B cell (primary cell): ENCODE results near the gene PRKG2. TPM values are rescaled to one million over a fixed set of nuclear protein-coding genes. Genes with fewer than 3 reads are reported as not detected.

Source experiments
- ATAC-seq: fragments of 200-7000 bp; cut with Tn5 transposase; one replicate; pipeline ENCODE4 v1.10.0; 2021; ENCODE audit warnings: low read depth, mild to moderate bottlenecking, moderate number of reproducible peaks, moderate library complexity
- CTCF ChIA-PET: fragments of 350-600 bp; sonication (Branson Sonifier 250); formaldehyde crosslinking; loops from one replicate; lab custom pipeline; 2021; ENCODE audit warnings: antibody characterized with exemption, inconsistent platforms; lab: Charles Lee
- POLR2A ChIA-PET: fragments of 350-600 bp; sonication (Branson Sonifier 250); formaldehyde crosslinking; loops from one replicate; lab custom pipeline; 2021; ENCODE audit warnings: antibody characterized with exemption; lab: Charles Lee
- DNase-seq: peaks from one replicate; pipeline ENCODE4 v3.0.0; 2013
- H2AFZ ChIP-seq: 2 replicates; pipeline ENCODE4 v1.6.1; 2012; ENCODE audit warnings: mild to moderate bottlenecking, low read depth, low read length; ENCODE audit not compliant: insufficient read depth, poor library complexity, severe bottlenecking
- H3K27ac ChIP-seq, 2 donors: 1 replicate in 1 of 2; 2 replicates in 1 of 2; pipeline ENCODE4 v1.5.1; 2012 to 2013; ENCODE audit warnings: low read length in 2 of 2, mild to moderate bottlenecking in 2 of 2, moderate library complexity in 1 of 2
- H3K27me3 ChIP-seq, 4 experiments: fragments of 200-600 bp in 1 of 4; sonication (generic) in 1 of 4; replicated peaks in 1 of 4; 1 replicate in 2 of 4; 2 replicates in 2 of 4; pipeline versions ENCODE4 v1.6.1 to v1.7.0; 2013 to 2016; ENCODE audit warnings: low read length in 3 of 4, mild to moderate bottlenecking in 2 of 4, mixed read lengths in 1 of 4, moderate library complexity in 1 of 4; ENCODE audit not compliant: insufficient read depth in 4 of 4, control insufficient read depth in 3 of 4; ENCODE audit errors: control extremely low read depth in 1 of 4
- H3K36me3 ChIP-seq, 2 experiments: replicated peaks in 1 of 2; 1 replicate in 1 of 2; 2 replicates in 1 of 2; pipeline versions ENCODE4 v1.6.1 to v1.7.1; 2013; ENCODE audit warnings: low read length in 1 of 2; ENCODE audit not compliant: insufficient read depth in 2 of 2, control insufficient read depth in 1 of 2; ENCODE audit errors: control extremely low read depth in 1 of 2, extremely low read depth in 1 of 2
- H3K4me1 ChIP-seq, 2 donors: fragments of 200-600 bp in 1 of 2; sonication (generic) in 1 of 2; 1 replicate in 1 of 2; 2 replicates in 1 of 2; pipeline versions ENCODE4 v1.5.1 to v1.6.1; 2013 to 2017; ENCODE audit warnings: low read length in 2 of 2; ENCODE audit not compliant: control insufficient read depth in 2 of 2, insufficient read depth in 2 of 2
- H3K4me2 ChIP-seq: replicated peaks from 2 replicates; pipeline ENCODE3; 2012; ENCODE audit warnings: mild to moderate bottlenecking, low read depth, low read length; ENCODE audit not compliant: poor library complexity, severe bottlenecking
- H3K4me3 ChIP-seq, 5 experiments: fragments of 200-600 bp in 1 of 5; sonication (generic) in 1 of 5; 1 replicate in 3 of 5; 2 replicates in 2 of 5; pipeline versions ENCODE4 v1.5.1 to v1.7.0; 2011 to 2016; ENCODE audit warnings: low read length in 4 of 5, mild to moderate bottlenecking in 4 of 5, low read depth in 2 of 5, control low read depth in 1 of 5, moderate library complexity in 1 of 5; ENCODE audit not compliant: insufficient read depth in 1 of 5; ENCODE audit errors: control extremely low read depth in 1 of 5, extremely low read depth in 1 of 5
- H3K79me2 ChIP-seq: fragments of 200-600 bp; sonication (generic); one replicate; pipeline ENCODE4 v1.6.0; 2016; ENCODE audit warnings: low read length; ENCODE audit not compliant: control insufficient read depth, insufficient read depth
- H3K9ac ChIP-seq: fragments of 200-600 bp; sonication (generic); 2 replicates; pipeline ENCODE4 v1.6.1; 2017; ENCODE audit warnings: mild to moderate bottlenecking, low read length, moderate library complexity
- H3K9me3 ChIP-seq, 3 donors: one replicate each; pipeline versions ENCODE4 v1.6.1 to v1.7.1; 2013; ENCODE audit warnings: low read length in 2 of 3; ENCODE audit not compliant: control insufficient read depth in 2 of 3, insufficient read depth in 1 of 3; ENCODE audit errors: control extremely low read depth in 1 of 3
- H4K20me1 ChIP-seq: 2 replicates; pipeline ENCODE4 v1.6.0; 2012; ENCODE audit warnings: mild to moderate bottlenecking, low read length; ENCODE audit not compliant: insufficient read depth, control insufficient read depth, poor library complexity, severe bottlenecking
- H3K27ac Mint-ChIP-seq: one replicate; pipeline ENCODE4 v1.8.0; 2021; ENCODE audit warnings: mixed read lengths
- H3K27me3 Mint-ChIP-seq: one replicate; pipeline ENCODE4 v1.8.0; 2021; ENCODE audit warnings: mixed read lengths
- H3K4me1 Mint-ChIP-seq: one replicate; pipeline ENCODE4 v1.8.0; 2021; ENCODE audit warnings: mixed read lengths
- H3K4me3 Mint-ChIP-seq: one replicate; pipeline ENCODE4 v1.8.0; 2021; ENCODE audit warnings: mixed read lengths
- H3K9me3 Mint-ChIP-seq: one replicate; pipeline ENCODE4 v1.8.0; 2022; ENCODE audit warnings: mixed read lengths; ENCODE audit not compliant: insufficient read depth
- EZH2 ChIP-seq: IDR thresholded peaks from 2 replicates; pipeline ENCODE4 v1.6.1; 2012; ENCODE audit warnings: borderline replicate concordance, low read depth, mild to moderate bottlenecking, moderate library complexity, low read length; ENCODE audit not compliant: insufficient read depth, poor library complexity, severe bottlenecking
- WGBS: methylation state at CpG from one replicate; pipeline ENCODE4 v1.1.5; 2013; ENCODE audit warnings: missing lambda C conversion rate; ENCODE audit not compliant: insufficient coverage; 5-methylcytosine and 5-hydroxymethylcytosine counted together
- intact Hi-C: fragments of 100-400 bp; cut with micrococcal nuclease; formaldehyde crosslinking; loops from one replicate; pipeline ENCODE4 v1.10.0; 2022
- polyA plus RNA-seq: library from polyadenylated mRNA; depleted of rRNA; stranded (reverse); fragments of >200 nt; gene quantifications from 2 replicates; pipeline ENCODE4 v1.2.3, GENCODE V29; 2012
- total RNA-seq, 2 donors: library from RNA; stranded (reverse); fragments of 120-200 nt in 1 of 2; gene quantifications; 1 replicate in 1 of 2; 2 replicates in 1 of 2; pipeline versions ENCODE4 v1.2.3 to v1.2.4, GENCODE V29; 2013 to 2022
- TF ChIP-seq, protein P1 (sequence below): fragments of 200-600 bp; IDR thresholded peaks from one replicate; pipeline ENCODE4 v1.8.0; 2022; ENCODE audit warnings: antibody characterized with exemption, mild to moderate bottlenecking

The PRKG2 gene
- total and polyA plus RNA-seq, 2 donors (not counting 1 experiment from before 2014, with no cell fraction given): 0.61 to 0.86 TPM

DNA sequence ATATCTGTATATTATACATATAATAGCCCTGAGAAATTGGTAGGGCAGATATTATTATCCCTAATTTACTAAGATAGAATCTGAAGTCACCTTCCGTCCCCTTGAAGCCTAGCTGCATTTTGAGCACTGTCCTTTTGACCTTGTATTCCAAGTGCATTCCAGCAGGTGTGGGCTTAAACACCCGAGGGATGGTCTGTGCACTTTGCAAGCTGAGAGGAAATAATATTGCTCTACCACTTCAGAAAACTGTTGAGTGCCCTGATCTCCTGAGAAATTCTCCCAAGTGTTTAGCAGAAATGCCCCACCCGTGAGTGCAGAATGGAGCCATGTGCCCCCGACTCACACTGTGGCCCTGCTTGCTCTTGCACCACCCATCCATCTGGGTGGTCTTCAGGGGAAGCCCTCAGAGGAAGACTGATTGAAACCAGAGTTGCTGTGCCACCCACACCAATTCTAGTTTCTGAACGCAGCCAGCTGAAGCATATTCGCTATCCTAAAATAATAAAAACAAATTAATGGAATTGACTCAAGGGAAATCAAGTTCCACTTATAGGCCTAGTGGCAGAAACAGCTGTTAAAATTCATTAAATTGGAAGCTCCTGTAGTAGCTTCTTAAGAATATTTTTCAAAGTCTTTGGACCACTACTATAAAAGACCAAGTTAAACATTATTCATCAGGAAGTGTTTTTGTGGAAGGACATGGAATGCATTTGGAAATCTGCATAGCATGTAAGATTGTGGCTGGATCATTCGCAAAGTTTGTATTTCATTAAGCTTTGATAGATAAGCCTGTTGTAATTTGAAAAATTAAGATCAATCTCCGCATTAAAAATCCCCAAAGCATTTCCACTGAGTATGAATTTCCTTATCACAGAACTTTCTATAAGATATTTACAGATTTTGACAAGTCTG, 41.3 kb upstream of the PRKG2 start:
- H3K9me3 ChIP-seq: no peaks in the 10 kb centered on the region
- no peaks in the 10 kb centered on the region for H3K27me3 ChIP-seq
- ChIA-PET POLR2A (no interaction called here), CTCF (no interaction called here)
- no peak overlapping the region for H3K27ac Mint-ChIP-seq
- no peak overlapping the region for H3K4me3 Mint-ChIP-seq
- H3K36me3 ChIP-seq: no peaks in the 10 kb centered on the region
- intact Hi-C loops: no loop called here
- peaks cover 10% of the 10 kb centered on the region for H3K27me3 Mint-ChIP-seq
- H3K4me3 ChIP-seq: no peak overlapping the region
- 93% methylated on average over 5 of the region's 8 CpGs for WGBS
- H2AFZ ChIP-seq: no peak overlapping the region
- H3K79me2 ChIP-seq: no peaks in the 10 kb centered on the region
- H3K27ac ChIP-seq: no peak overlapping the region
- no peak overlapping the region for H3K9ac ChIP-seq
- no peak overlapping the region for H3K4me2 ChIP-seq
- no peak for DNase-seq
- no peak for ATAC-seq
- H4K20me1 ChIP-seq: no peaks in the 10 kb centered on the region
- TF ChIP-seq, protein P1, sequence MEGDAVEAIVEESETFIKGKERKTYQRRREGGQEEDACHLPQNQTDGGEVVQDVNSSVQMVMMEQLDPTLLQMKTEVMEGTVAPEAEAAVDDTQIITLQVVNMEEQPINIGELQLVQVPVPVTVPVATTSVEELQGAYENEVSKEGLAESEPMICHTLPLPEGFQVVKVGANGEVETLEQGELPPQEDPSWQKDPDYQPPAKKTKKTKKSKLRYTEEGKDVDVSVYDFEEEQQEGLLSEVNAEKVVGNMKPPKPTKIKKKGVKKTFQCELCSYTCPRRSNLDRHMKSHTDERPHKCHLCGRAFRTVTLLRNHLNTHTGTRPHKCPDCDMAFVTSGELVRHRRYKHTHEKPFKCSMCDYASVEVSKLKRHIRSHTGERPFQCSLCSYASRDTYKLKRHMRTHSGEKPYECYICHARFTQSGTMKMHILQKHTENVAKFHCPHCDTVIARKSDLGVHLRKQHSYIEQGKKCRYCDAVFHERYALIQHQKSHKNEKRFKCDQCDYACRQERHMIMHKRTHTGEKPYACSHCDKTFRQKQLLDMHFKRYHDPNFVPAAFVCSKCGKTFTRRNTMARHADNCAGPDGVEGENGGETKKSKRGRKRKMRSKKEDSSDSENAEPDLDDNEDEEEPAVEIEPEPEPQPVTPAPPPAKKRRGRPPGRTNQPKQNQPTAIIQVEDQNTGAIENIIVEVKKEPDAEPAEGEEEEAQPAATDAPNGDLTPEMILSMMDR: no peak
- no peak for TF ChIP-seq EZH2
- H3K4me1 Mint-ChIP-seq: no peaks in the 10 kb centered on the region
- H3K4me1 ChIP-seq: no peaks in the 10 kb centered on the region
- H3K9me3 Mint-ChIP-seq: no peaks in the 10 kb centered on the region

DNA sequence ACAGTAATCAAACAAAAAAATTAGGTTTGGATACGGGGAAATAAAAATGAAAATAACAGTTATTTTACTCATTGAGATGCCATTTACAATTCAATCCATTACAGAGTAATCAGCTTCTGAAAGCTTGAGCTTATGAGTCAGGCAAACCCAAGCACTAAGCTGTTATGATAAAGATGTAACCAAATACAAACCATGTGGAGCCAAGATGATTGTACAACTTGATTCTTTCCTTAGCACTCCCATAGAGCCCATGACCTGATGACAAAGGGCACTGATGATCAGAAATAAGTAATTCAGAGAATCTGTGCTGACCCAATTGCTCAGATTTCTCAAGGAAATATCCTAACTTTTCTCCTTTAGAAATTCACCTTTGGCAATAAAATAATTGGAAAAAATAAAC, 40.5 kb upstream of the PRKG2 start:
- no peak for ATAC-seq
- no CpG with 5 or more reads among the region's 1 CpG for WGBS
- Histone ChIP-seq H3K4me3 (no peak overlapping the region), H3K79me2 (no peaks in the 10 kb centered on the region), H3K27ac (no peak overlapping the region), H3K4me1 (no peaks in the 10 kb centered on the region), H3K27me3 (no peaks in the 10 kb centered on the region), H3K9me3 (no peaks in the 10 kb centered on the region), H3K4me2 (no peak overlapping the region), H3K9ac (no peak overlapping the region), H3K36me3 (no peaks in the 10 kb centered on the region), H2AFZ (no peak overlapping the region), H4K20me1 (no peaks in the 10 kb centered on the region)
- Mint-ChIP-seq H3K4me3 (no peak overlapping the region), H3K27ac (no peak overlapping the region), H3K27me3 (peaks cover 10% of the 10 kb centered on the region), H3K4me1 (no peaks in the 10 kb centered on the region), H3K9me3 (no peaks in the 10 kb centered on the region)
- no peak for TF ChIP-seq EZH2
- TF ChIP-seq, protein P1: no peak
- ChIA-PET POLR2A (no interaction called here), CTCF (no interaction called here)
- intact Hi-C loops: no loop called here
- no peak for DNase-seq
